Measurements from ENCODE around the gene WDR55.

DNA sequence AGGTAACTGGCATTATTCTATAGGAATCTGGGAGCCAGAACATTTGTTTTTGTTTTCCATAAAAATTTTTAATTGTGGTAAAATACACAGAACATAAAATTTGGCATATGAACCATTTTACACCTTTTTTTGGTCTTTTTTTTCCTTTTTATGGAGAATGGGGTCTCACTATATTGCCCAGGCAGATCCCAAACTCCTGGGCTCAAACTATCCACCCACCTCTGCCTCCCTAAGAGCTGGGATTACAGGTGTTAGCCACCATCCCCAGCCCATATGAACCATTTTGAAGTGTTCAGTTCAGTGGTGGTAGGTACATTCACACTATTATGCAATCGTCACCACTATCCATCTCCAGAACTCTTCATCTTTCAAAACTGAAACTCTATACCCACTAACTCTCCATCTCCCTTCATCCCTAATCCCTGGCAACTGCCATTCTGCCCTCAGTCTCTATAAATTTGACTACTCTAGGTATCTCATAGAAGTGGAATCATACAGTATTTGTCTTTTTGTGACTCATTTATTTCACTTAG, 48.9 kb downstream of the WDR55 start:
- TF ChIP-seq POLR2AphosphoS5 (IDR thresholded peaks at IDR 0.05; ENCODE audit: borderline replicate concordance, low read depth, low read length) (no peak), EZH2 (IDR thresholded peaks at IDR 0.05) (no peak), FOXP2 (optimal IDR thresholded peaks at IDR 0.05; ENCODE audit: control extremely low read depth, extremely low read length, insufficient read depth) (no peak)

Measured in SK-N-MC (cell line).